Ecto neural progenitor cell (in vitro differentiated cells): ENCODE data around the gene SCN7A.

Source experiments
- DNase-seq: peaks from one replicate; pipeline ENCODE4 v3.0.0-alpha.2; 2018; ENCODE audit warnings: low spot score

The SCN7A gene

DNA sequence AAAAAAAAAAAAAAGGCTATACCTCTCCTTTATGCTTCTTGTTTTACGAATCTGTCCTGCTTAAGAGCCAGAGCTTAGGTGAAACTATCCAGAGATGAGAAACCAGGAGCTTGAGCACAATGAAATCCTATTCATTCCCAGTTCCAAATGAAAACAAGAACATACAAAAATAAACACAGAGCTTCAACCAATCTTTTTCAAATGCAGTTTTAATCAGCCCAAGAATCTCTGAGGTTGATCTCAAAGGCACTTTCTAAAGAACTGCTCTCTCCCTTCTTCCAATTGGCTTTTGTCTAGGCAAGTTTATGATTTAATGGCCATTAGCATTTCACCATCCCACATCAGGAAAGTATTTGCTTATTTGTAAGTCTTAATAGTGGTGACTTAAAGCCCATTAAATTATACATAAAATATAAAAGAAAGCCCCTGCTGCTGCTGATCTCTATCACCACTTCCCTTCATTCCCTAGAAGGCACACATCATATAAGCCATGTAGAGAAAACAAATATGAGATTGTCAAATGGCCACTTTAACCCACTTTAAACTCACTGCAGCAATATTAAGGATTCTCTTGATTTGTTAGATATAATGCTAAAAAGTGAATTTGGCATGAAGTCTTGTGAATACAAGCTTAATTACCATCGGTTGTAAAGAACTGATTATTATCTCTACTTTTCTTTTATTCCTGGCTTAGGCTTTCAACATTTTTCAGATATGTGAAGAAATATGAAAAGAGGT is 89.0 kb downstream of the SCN7A start:
- DNase-seq = no peak

DNA sequence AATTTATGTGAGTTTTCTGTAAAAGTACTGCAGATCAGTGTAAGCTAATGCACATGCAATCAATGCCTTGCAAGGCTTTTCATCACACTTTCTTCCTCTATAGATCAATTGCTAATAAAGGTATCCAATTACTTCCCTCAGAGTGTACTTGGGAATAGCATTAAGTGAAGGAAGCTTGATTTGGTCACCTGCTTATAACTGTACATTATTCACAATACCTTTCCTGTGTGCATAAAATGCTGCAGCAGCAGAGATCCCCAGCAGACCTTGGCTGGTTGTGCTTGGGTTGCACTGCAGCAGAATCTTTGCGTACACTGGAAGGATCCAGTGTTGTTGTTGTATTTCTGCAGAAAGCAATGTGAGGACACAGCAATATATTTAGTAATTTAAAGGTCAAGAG is 99.8 kb downstream of the SCN7A start:
- no peak for DNase-seq

DNA sequence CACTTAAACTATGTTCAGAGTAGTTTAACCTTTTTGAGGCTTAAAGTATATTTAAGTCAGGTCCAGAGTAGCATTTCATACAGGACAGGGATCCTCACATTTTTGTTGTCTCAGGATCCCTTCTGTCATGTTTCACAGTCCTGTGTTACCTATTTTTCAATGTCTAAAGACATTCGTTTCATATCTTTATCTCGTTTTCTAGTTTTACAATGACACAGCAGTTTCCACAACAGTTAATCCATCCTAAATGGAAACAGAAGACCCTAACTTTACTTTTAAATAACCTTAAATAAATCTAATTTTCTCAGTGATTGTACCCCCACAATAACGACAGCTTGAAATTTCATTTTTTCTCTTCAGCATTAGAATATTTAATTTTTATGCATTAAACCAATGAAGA is 101.0 kb downstream of the SCN7A start:
- no peak for DNase-seq

DNA sequence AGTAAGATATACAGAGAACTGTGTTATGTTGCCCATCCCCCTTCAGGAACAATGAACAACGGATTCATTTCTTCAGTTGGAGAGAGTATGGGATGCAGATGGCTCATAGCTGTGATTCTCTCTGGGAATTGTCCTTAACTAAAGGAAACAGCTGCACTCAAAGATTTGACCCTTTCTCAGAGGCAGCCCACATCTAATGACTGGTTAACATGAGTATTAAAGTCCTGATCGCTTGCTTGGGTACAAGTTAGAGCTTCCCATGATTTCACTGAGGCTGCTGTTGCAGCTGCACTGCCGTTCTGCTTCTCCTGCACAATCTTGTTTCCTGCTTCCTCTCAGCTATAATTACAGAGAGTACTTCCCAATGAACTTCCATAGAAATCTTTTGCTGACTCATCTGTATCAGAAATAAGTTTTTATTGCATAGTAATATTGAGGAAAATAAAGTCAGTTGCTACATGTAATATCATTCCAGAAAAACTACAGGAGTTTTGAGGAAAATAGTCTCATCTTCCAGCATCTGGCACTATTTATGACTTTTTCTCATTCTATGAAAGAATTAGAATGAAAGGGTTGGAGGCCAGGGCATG is 105.5 kb downstream of the SCN7A start:
- DNase-seq = no peak

DNA sequence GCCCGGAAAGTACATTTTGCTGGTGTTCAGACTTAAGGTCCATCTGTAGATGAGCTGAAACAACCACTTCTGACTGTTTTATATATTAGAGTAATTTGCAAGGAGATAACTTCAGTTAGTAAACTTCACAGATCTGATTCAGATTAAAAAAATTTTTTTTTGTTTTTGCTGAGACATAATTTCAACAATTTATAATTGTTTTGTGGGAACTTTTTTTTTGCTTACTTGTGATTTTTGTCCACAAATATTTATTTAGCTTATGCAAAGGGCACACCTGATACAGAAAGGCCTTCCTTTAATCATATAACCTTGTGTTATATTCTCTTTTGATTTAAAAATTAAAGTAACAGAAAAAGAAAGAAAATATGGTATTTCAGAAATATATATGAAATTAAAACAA is 108.7 kb downstream of the SCN7A start:
- no peak for DNase-seq

DNA sequence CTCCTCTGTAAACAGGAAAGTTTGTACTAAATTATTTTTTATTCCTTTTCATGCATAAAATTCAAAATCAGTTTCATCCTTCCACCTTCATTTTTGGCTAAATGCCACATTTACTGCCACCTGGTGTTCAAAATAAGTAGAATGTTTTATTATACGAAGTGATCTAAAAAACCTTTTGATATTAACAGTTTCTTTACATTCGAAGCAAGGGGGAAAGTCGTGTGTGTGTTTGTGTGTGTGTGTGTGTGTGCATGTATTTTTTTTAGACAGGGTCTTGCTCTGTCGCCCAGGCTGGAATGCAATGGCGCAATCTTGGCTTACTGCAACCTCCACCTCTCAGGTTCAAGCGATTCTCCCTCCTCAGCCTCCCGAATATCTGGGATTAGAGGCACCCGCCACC is 109.3 kb downstream of the SCN7A start:
- no peak for DNase-seq

DNA sequence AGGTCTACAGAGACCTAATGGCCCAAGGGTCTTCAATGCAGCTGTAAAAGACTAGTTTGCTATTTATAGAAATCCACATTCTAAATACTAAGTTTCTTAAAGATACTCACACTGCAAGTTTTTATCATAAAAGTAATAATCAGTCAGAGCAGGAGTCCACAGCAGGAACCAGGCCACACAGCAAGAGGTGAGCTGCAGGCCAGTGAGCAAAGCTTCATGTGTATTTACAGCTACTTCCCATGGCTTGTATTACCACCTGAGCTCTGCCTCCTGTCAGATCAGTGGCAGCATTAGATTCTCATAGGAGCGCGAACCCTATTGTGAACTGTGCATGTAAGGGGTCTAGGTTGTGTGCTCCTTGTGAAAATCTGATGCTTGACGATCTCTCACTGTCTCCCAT is 111.6 kb downstream of the SCN7A start:
- no peak for DNase-seq

DNA sequence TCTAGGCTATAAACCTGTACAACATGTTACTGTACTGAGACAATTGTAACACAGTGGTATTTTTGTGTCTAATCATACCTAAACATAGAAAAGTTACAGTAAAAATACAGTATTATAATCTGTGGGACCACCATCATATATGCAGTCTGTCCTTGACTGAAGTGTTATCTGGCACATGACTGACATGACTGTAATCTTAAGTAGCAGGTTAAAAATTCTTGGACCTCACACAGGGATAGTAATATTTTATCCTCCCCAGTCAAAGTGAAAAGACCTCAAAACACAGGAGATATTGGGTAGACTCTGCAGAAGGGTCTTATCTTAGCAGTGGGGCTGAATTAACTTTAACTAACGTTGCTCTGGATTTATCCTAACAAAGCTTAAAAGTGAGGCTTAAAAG is 113.4 kb downstream of the SCN7A start:
- DNase-seq = no peak

DNA sequence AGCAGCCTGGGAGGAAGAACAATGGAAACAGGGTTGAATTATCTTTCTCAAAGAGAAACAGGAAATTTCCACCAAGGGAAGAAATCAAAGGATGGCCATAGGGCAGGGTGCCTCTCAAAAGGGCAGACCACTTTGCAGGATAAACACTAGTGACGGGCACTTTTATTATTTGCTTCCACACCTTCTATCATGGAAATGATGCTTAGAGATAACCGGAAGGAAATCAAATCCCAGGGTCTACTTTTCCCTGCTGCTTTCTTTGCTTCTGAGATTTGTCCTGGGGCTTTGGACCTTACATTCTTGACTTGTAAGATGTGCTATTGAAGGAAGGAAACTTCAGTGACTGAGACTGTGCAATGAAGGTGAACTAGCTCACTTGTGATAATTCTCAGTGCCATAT is 117.2 kb downstream of the SCN7A start:
- DNase-seq = no peak

DNA sequence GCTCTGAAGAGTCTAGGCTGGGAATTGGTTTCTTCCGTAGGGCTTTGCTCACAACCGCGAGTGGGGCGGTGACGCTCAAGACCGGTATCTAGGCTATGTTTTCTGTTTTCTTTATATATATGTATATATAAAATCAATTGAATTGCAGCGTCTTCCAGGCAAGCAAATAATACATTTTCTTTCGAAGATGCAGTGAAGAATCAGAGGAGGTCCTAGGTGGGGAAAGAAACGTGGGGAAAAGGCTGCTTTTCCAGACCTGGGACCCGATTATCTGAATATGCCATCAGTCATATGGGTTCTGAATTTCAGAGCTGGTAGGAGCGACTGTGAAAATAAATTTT is 117.6 kb downstream of the SCN7A start:
- no peak for DNase-seq

DNA sequence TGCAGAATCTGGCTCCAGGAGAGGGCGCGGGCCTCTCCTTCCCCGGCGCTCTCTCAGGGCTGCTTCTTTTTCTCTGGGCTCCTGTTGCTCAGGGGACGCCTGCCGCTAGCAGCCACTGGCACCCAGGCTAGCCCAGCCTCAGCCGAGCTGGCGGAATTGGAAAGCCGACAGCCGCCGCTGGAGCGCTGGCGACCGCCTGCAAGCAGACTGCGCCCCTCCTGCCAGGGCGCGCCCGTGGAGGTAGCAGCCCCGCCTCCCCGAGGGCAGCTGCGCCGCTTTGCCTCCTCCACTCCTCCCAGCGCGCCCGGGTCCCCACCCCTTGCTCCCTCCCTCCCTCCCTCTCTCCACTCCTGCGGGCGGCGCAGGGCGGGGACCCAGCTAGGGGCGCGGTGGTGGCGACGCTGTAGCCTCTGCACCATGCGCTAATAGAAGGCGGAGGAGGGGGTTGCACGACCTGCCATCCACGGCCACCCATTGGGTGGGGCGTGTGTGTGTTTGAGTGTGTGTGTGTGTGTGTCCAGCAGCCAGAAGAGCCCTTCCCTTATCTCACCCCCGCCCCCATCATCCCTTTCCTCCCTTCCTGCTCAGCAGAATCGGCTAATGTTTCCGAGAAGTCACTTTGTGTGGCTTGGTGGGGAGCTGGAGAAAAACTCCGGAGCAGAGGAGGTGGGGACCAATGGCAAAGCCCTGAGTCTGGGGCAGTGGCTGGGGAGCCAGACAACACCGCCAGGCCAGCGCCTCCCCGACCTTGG is 118.1 kb downstream of the SCN7A start, which contains the start of gene SCN9A:
Gene SCN9A, minus strand, starts transcription at position 209 of the 752 bp plus-strand sequence. CDS start 64,188 bp downstream, outside the sequence.
- peak; percentile 91 for DNase-seq

DNA sequence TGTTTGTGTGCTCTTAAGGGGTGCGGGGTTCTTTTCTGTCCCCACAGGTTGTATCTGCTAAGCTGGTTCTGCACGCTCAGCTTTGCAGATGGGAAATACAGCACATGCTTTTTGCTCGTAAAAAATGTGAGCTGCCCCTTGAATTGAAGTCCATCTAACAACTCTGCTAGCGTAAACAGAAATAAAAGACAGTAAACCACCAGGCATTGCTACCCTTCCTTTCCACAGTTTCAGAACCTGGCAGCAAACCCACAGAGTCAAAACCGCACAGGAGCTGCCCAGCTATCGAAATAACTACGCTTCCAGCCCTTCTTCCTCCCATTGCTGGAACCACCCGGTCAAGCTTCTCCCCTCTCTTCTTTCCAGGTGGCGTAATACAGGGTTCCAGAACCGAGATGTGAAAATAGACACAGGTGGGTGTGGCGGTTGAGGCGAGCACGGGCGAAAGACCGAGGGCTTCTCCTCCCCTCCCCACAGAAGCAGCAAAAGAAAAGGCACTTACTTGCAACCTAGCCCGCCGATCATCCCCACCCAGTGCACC is 118.8 kb downstream of the SCN7A start:
- DNase-seq = no peak

DNA sequence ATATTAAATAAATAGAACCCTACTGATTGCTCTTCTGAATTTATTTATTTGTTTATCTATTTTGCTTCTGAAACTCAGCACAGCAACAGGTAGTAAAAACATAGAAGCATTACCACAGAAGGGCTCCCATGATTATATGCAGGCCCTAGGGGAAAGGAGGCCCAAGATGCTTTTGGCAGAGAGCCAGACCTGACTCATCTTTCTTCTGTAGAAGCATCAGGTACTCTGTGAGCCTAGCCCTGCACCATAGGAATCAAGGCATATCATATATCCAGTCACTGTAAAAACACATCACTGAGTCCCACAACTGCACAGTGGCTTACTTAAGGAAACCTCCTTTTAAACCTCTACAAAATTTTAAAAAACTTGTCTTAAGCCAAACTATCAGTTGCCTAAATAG is 120.1 kb downstream of the SCN7A start:
- DNase-seq = no peak

DNA sequence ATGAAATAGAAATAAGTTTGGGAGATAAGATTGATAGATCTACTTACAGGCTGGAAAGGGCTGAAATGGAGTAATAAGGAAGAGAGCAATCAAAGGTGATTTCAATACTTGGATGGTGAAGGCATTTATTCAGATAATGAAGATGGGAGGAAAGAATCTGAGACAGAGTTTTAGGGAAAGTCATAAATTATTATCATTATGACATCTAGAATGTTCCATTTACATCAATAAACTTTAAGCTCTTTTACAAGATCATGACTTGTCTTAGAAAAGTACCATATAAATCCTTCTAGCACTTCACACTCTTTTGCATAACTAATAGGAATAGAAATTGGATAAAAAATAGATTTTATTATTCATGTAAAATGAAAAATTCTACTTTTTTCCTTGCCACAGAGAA is 120.5 kb downstream of the SCN7A start:
- no peak for DNase-seq

DNA sequence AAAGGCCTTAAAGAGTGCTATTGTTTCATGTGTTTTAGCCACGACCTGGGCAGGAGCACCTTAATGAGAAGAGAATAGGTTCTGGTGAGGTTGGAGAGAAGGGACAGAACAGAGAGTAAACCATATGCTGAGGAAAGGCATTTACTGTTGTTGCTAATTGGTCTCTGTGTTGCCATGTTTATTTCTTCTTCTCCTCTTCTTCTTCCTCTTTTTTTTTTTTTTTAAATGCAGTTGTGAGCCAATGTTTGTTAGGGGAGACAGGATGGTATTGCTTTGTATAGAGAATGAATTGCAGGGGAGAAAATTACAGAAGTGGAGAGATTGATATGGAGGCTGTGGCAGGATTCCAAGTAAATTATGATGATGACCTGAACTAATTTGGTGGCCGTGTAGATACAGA is 120.9 kb downstream of the SCN7A start:
- DNase-seq = no peak

DNA sequence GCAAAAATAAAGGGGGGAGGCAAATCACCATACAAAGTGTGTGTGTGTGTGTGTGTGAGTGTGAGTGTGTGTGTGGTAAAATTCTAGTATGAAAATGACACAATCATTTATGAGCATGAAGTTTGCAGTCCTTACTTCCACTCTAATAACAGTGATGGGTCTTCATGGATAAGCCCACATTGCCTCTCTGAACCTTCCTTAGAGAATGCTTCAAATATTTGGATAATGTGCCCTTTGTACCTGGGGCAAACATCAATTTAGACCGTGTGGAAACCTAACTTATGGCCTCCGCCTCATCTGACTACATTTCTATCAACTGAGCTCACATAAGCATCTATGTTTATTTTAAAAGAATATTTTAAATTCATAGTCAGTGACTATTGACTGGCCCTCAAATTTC is 122.0 kb downstream of the SCN7A start:
- no peak for DNase-seq

DNA sequence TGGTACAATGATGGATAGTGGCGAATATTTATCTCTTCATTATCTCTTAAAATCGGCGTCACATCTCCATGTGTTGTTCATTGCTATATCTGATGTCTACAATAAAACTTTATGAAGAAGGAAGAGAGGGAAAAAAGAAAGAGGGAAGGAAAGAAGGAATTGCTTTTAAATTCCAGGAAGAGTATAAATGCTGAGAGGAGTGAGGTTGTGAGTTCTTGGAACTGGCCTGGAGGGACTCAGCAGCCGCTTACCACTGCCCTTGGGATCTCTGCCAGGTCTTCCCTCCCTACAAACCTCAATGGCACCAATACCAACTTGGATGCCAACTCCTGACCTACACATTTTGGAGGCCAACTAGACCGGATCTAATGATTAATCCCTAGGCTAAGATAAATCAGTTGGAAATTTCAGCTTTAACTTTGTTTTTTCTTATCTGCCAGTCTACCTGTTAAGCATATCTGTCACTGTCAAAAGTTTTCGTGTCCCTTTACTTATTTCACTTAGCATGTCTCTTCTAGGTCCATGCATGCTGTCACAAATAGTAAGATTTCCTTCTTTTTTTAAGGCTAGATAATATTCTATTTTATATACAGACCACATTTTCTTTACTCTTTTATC is 128.1 kb downstream of the SCN7A start:
- DNase-seq = no peak

DNA sequence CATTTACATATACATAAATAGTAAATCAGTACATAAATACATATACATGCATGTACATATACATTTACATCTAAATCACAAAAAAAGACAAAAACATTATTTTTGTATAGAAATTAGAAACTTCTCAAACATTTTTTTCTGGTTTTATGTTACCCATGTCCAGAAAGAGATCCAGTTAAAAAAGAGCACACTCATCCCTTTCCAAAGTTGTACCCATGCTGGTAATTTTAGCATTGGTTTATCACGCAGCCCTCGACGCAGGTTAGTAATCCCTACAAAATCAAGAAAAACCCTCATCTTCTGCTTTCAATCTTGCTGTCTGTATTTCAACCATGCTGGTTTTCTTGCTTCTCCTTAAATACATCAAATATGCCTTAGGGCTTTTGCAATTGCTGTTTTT is 128.8 kb downstream of the SCN7A start:
- DNase-seq = no peak

DNA sequence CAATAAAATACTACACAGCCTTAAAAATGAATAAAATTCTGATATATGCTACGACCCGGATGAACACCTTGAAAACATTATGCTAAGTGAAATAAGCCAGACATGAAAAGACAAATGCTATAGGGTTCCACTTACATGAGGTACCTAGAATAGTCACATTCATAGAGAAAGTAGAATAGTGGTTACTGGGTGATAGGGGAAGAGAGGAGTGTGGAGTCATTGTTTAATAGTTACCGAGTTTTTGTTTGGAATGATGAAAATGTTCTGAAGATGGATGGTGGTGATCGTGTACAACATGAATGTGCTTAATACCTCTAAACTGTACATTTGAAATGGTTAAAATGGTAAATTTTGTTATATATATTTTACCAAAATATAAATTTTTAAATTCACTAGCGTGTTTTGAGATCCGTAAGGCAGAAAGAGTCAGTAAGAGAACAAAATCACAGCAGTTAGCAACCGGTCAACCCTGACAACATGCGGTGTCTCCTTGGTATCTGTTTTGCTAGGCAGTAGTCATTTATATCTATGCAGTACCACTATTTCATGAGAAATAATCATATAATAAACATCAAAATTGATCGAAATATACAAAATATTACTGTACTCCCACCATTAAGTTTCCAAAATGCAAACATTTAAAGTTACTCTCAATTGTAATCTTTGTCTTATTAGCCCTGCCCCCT is 129.4 kb downstream of the SCN7A start:
- DNase-seq = no peak

DNA sequence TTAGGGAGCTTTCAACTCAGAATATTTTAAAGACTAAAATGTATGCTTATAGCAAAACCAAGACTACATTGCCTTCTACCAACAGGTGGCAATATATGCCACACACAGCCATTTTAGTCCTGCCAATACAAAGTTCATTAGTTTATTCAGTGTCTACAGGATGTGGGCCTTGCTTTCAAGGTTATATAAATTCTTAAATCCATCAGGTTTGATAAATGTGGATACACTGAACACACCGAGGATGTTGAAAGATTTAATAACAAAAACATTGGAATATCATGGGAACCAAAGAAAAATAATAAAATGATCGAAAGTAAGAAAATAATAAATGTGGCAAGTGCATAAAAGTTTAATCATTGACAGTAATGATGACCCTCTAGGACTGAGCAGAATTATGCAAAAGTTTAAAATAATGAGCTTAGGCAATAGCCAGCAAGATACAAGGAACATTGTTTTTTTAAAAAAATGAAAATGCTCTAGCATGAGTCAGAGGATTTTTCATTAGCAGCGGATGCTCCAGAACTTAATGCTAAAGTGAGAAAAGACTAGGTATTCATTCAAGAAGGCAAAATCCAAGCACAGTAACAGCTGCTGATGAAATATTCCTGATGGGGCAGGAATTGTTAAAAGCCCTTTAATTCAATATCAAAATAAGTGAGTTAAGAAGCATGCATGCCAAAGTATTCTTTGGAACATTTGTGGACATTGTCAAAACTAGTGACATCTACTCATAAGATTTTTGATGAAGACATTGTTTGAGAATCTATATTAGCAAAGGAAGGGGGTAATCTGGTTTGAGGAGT is 132.5 kb downstream of the SCN7A start:
- DNase-seq = no peak

DNA sequence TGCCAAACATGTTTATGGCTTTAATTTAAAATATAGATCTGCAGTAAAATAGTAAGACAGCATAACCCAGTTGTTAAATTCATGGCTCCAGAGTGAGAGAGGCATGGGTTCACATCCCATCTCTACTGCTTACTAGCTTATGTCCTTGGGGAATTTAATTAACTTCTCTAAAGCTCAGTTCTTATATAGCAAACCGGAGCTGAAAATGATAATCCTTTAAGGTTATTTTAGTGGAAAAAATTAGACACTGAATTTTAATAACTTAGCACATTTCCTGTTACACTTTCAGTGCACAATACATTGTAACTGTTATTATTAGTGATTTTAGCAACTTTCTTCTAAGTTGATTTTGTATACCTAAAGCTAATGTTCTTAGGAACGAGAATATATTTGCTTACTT is 133.1 kb downstream of the SCN7A start:
- no peak for DNase-seq
